BE2C (cell line): ENCODE results near the gene BTG2.

Experiments
- DNase-seq: peaks from one replicate; pipeline ENCODE4 v3.0.0-alpha.2; 2020
- H3K27me3 ChIP-seq: fragments of 250-450 bp; sonication (Bioruptor Pico); 2 replicates; pipeline ENCODE4 v1.5.1; 2020; ENCODE audit warnings: mild to moderate bottlenecking
- H3K36me3 ChIP-seq: fragments of 250-450 bp; sonication (Bioruptor Pico); 2 replicates; pipeline ENCODE4 v1.5.1; 2020; ENCODE audit warnings: mild to moderate bottlenecking
- H3K4me1 ChIP-seq: fragments of 250-450 bp; sonication (Bioruptor Pico); 2 replicates; pipeline ENCODE4 v1.5.1; 2020
- H3K4me3 ChIP-seq: 2 replicates; pipeline ENCODE4 v1.5.1; 2011; ENCODE audit warnings: low read depth, low read length
- H3K9me3 ChIP-seq: fragments of 250-450 bp; sonication (Bioruptor Pico); 2 replicates; pipeline ENCODE4 v1.5.1; 2020
- TF ChIP-seq, protein P1 (sequence below): IDR thresholded peaks from 2 replicates; pipeline ENCODE4 v1.5.1; 2012; ENCODE audit warnings: mild to moderate bottlenecking, low read depth, low read length

BTG2 gene

DNA sequence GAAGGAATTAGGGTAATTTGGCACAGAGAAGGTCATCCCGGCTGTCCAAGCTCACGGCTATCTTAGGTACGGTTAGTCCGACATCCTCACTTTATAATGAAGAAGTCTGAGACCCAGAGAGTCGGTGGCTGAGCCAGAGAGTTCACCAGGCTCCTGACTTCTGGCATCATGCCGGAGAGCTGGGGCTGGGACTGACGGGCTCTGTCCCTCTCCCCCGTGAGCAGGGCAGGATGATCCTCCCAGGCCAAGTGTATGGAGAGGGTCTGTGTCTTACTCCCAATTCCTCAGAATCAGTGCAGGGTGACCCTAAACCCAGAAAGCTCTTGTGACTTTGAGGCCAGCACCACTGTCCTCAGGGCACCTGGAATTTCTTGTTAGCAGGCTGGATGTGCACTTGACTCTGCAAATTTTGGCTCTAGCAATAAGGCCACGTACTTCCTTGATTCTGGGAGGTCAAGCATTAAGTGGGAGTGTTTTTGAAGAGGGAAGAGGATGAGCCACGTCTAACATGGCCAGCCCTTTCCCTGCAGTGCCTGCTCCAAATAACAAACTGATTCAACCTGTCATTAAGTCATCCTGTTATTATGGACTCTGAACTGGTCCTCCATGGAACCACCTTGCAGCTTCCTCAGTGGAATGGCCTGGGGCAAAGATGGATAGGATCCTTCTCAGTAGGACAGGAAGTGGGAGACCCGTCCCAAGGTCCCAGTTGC, 20.8 kb upstream of the BTG2 start:
- H3K4me3 ChIP-seq: no peak overlapping the region
- H3K4me1 ChIP-seq: peaks cover 27% of the 10 kb centered on the region
- no peaks in the 10 kb centered on the region for H3K9me3 ChIP-seq
- no peaks in the 10 kb centered on the region for H3K36me3 ChIP-seq
- no peak for DNase-seq
- TF ChIP-seq, protein P1, sequence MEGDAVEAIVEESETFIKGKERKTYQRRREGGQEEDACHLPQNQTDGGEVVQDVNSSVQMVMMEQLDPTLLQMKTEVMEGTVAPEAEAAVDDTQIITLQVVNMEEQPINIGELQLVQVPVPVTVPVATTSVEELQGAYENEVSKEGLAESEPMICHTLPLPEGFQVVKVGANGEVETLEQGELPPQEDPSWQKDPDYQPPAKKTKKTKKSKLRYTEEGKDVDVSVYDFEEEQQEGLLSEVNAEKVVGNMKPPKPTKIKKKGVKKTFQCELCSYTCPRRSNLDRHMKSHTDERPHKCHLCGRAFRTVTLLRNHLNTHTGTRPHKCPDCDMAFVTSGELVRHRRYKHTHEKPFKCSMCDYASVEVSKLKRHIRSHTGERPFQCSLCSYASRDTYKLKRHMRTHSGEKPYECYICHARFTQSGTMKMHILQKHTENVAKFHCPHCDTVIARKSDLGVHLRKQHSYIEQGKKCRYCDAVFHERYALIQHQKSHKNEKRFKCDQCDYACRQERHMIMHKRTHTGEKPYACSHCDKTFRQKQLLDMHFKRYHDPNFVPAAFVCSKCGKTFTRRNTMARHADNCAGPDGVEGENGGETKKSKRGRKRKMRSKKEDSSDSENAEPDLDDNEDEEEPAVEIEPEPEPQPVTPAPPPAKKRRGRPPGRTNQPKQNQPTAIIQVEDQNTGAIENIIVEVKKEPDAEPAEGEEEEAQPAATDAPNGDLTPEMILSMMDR: no peak
- no peaks in the 10 kb centered on the region for H3K27me3 ChIP-seq

DNA sequence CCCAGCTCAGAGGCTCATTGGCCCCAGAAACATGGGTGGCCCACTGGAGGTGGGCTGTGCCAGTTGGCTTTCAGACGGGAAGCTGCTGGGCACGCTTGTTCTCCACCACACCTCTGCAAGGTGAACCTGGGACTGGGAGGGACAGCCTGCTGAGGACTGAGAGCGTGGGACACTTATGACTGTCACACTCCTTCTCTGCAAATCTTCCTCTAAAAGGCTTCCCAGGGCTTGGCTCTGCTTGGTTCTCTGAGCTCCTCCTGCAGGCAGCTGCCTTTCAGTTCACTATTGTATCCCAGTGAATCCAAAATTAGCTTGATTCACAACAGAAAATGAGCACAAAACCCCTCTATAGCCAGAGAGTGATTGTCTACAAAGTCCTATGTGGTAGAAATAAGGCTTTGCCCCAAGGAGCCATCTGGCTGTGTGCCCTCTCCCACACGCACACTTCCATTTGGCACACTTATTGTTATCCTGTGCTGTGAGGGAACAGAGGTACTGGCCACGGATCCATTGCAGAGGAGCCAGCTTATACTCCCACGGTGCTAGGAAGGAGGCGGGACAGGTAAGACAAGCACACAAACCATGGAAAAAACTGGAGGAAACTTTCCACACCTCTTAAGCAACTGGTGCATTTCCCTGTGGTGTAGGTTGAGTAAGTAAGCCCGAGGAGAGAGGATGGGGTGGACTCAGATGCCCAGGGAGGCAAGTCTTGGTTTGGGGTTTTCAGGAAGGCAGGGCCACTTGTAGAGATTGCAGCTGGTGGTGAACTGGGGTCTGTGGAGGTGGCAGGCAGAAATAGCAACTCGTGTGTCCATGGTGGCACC, 18.9 kb upstream of the BTG2 start:
- H3K36me3 ChIP-seq: no peaks in the 10 kb centered on the region
- H3K4me3 ChIP-seq: no peak overlapping the region
- H3K4me1 ChIP-seq: peaks cover 41% of the 10 kb centered on the region
- H3K9me3 ChIP-seq: no peaks in the 10 kb centered on the region
- H3K27me3 ChIP-seq: no peaks in the 10 kb centered on the region
- TF ChIP-seq, protein P1: peak; percentile 8; the same call in 1 of the 2 replicates
- DNase-seq: no peak

DNA sequence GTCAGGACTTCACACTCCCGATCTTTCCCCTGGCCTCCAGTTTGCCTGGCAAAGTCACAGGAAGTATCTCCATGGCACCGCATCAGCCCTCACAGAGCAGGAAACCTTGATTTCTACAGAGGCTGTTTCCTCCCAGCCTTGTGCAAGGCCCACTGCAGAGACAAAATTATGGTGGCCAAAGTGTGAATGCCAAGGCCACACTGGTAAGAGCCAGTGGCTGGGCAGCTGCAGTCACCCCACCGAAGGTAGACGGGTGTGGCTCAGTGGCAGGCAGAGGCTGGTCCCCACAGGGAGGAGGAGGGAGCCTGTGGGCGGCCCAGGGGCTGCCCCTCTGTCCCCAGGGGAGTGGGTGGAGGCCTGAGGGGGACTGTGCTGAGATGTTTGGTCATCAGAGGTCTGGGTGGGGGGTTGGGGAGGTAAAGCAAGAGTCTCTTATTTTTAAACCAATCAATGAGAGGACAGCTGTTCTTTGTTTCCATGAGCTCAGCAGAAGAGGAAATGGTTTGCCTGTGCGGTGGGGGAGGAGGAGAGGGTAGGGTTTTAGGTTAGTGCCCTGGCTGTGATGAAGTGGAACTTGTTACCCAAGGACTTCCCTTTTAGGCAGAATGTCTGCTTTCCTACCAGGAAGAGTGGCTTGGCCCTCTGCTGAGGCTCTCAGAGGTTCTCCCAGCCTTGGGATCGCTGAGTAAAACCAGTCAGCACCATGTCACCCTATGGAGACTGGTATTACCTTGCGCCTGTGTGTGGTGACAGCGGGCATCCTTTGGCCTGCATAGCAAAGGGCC, 18.0 kb upstream of the BTG2 start:
- H3K4me3 ChIP-seq: no peak overlapping the region
- H3K9me3 ChIP-seq: no peaks in the 10 kb centered on the region
- peaks cover 35% of the 10 kb centered on the region for H3K4me1 ChIP-seq
- DNase-seq: no peak
- TF ChIP-seq, protein P1: no peak
- H3K36me3 ChIP-seq: no peaks in the 10 kb centered on the region
- no peaks in the 10 kb centered on the region for H3K27me3 ChIP-seq

DNA sequence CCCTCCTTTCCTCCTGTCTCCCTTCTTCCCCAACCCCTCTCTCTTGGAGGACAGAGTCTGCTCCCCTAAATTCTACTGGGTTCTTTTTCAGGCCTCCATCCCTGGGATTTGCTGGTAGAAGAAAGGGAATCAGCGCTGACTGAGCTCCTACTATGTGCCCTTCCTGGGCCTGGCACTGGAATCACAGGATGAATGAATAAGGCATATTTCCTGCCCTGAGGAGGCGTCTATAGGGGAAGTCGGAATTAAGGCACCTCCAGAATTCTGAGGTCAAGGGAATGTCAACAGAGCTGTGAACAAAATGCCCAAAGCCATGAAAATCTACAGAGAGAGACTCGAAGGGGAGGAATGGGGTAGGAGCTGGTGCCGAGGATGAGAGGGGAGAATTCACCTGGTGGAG, 17.4 kb upstream of the BTG2 start:
- no peaks in the 10 kb centered on the region for H3K9me3 ChIP-seq
- DNase-seq: no peak
- H3K36me3 ChIP-seq: no peaks in the 10 kb centered on the region
- H3K27me3 ChIP-seq: no peaks in the 10 kb centered on the region
- no peak overlapping the region for H3K4me3 ChIP-seq
- TF ChIP-seq, protein P1: no peak
- H3K4me1 ChIP-seq: peaks cover 31% of the 10 kb centered on the region

DNA sequence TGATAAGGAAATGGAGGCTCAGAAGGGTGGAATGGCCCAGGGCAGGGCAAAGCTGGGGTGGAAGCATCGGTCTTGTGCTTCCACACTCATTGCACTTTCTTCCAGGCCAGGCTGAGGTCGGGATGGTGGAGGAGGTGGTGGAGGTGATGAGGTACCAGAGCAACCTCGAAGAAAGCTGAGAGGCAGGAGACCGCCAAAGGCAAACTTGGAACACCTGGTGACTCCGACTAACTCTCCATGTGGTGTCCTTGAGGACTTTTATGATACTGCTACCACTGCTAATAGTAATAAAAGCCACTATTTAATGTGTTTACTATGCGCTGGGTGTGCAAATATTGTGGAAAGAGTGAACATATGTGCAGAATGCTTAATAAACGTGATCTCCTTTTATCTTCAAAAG, 16.9 kb upstream of the BTG2 start:
- Histone ChIP-seq H3K4me3 (no peak overlapping the region), H3K4me1 (peaks cover 31% of the 10 kb centered on the region), H3K27me3 (no peaks in the 10 kb centered on the region), H3K9me3 (no peaks in the 10 kb centered on the region), H3K36me3 (no peaks in the 10 kb centered on the region)
- no peak for DNase-seq
- TF ChIP-seq, protein P1: no peak
